LHCN-M2 (cell line): Measurements from ENCODE around the gene ABHD11. TPM values are rescaled to one million over a fixed set of nuclear protein-coding genes. Genes with fewer than 3 reads are reported as not detected.
"Not testable (repeated sequence)": the region's sequence is repeated elsewhere in the genome, so short reads cannot be mapped to it uniquely, and the experiment has no call there.

Experiments used
- DNase-seq: peaks from one replicate; pipeline ENCODE4 v3.0.0-alpha.2; 2012; ENCODE audit warnings: low read depth
- total RNA-seq: library from RNA; depleted of rRNA; stranded (reverse); fragments of >200 nt; gene quantifications from 2 replicates; pipeline ENCODE4 v1.2.3, GENCODE V29; 2014

The ABHD11 gene
- total RNA-seq, 1 experiment from 2014 or later: 34.5 TPM

- peak; percentile 70 for DNase-seq
Measured at GRCh38 chr7:73718905-73719805, 19.4 kb downstream of the ABHD11 start, which contains the start of gene STX1A. Gene STX1A (minus strand): TSS chr7:73719669. CDS start chr7:73719631, 38 bp downstream.

GRCh38 chr7:73718438-73718881 lies 20.1 kb downstream of the ABHD11 start:
- no peak for DNase-seq

GRCh38 chr7:73717991-73718405 lies 20.6 kb downstream of the ABHD11 start:
- peak; percentile 98 for DNase-seq

GRCh38 chr7:73717025-73717807 lies 21.4 kb downstream of the ABHD11 start:
- DNase-seq: no peak

- DNase-seq: no peak
Measured at GRCh38 chr7:73716318-73716890, 22.2 kb downstream of the ABHD11 start.

- peak; percentile 99 for DNase-seq
Measured at GRCh38 chr7:73715648-73716317, 22.8 kb downstream of the ABHD11 start.

- not testable (repeated sequence) for DNase-seq
Measured at GRCh38 chr7:73713319-73713718, 25.3 kb downstream of the ABHD11 start.

- no peak for DNase-seq
Measured at GRCh38 chr7:73712773-73713172, 25.8 kb downstream of the ABHD11 start.

GRCh38 chr7:73708961-73709549 lies 29.5 kb downstream of the ABHD11 start:
- DNase-seq: no peak

- DNase-seq: no peak
Measured at GRCh38 chr7:73707045-73707631, 31.5 kb downstream of the ABHD11 start.

GRCh38 chr7:73706126-73707044 lies 32.2 kb downstream of the ABHD11 start:
- no peak for DNase-seq

- no peak for DNase-seq
Measured at GRCh38 chr7:73705551-73705920, 33.1 kb downstream of the ABHD11 start.

- no peak for DNase-seq
Measured at GRCh38 chr7:73704640-73705550, 33.7 kb downstream of the ABHD11 start.

GRCh38 chr7:73703757-73704639 lies 34.6 kb downstream of the ABHD11 start:
- no peak for DNase-seq

- no peak for DNase-seq
Measured at GRCh38 chr7:73703225-73703624, 35.4 kb downstream of the ABHD11 start.

- no peak for DNase-seq
Measured at GRCh38 chr7:73702665-73703064, 35.9 kb downstream of the ABHD11 start.

GRCh38 chr7:73702226-73702625 lies 36.4 kb downstream of the ABHD11 start:
- no peak for DNase-seq
